Adrenal gland (tissue), 12 donors: ENCODE measurements around the gene METTL8. TPM values are rescaled to one million over a fixed set of nuclear protein-coding genes. Genes with fewer than 3 reads are reported as not detected.

ENCODE experiments used
- DNase-seq, 7 donors: peaks; one replicate each; pipeline ENCODE4 v3.0.0-alpha.2; 2019 to 2020
- H3K27ac ChIP-seq, 5 donors: fragments of 200-600 bp; sonication (generic) in 4 of 5; 1 replicate in 3 of 5; 2 replicates in 2 of 5; pipeline versions ENCODE4 v1.5.1 to v1.8.0; 2016 to 2020; ENCODE audit warnings: mild to moderate bottlenecking in 1 of 5
- H3K27me3 ChIP-seq: fragments of 200-600 bp; 2 replicates; pipeline ENCODE4 v1.8.0; 2021
- H3K36me3 ChIP-seq, 2 donors: fragments of 200-600 bp; replicated peaks in 1 of 2; 1 replicate in 1 of 2; 2 replicates in 1 of 2; pipeline versions ENCODE4 v1.5.1 to v1.8.0; 2018 to 2022
- H3K4me1 ChIP-seq, 2 donors: fragments of 200-600 bp; replicated peaks in 1 of 2; 1 replicate in 1 of 2; 2 replicates in 1 of 2; pipeline versions ENCODE4 v1.5.1 to v1.8.0; 2018 to 2021
- H3K4me3 ChIP-seq, 4 donors: fragments of 200-600 bp; sonication (generic) in 3 of 4; one replicate each; pipeline ENCODE4 v1.5.1; 2016 to 2018
- H3K9me3 ChIP-seq, 3 donors: fragments of 200-600 bp; sonication (generic) in 1 of 3; replicated peaks in 1 of 3; 1 replicate in 2 of 3; 2 replicates in 1 of 3; pipeline versions ENCODE4 v1.5.1 to v1.8.0; 2016 to 2021
- POLR2A ChIP-seq, 2 donors: fragments of 450-650 bp; IDR thresholded peaks; one replicate each; pipeline ENCODE4 v1.6.1; 2017; ENCODE audit warnings: antibody characterized with exemption in 2 of 2, mild to moderate bottlenecking in 2 of 2, moderate library complexity in 1 of 2
- WGBS, 4 donors: extraction: QIAGEN DNeasy Blood & Tissue Kit in 2 of 4; methylation state at CpG; one replicate each; pipeline versions ENCODE4 v1.1.5 to v1.1.7; 2013 to 2017; 5-methylcytosine and 5-hydroxymethylcytosine counted together
- intact Hi-C, 2 donors: fragments of 100-400 bp; cut with DNase I; formaldehyde crosslinking; loops; one replicate each; pipeline versions ENCODE4 v1.14.1 to v1.15.0; 2022 to 2023
- polyA plus RNA-seq, 3 donors: library from polyadenylated mRNA; stranded (reverse); fragments of 200-250 nt in 2 of 3; fragments of 350-450 nt in 1 of 3; fragmentation: Illumina TruSeq in 1 of 3; extraction: RNeasy Lipid Tissue Mini Kit (QIAGEN cat#74804) in 1 of 3; gene quantifications; one replicate each; pipeline ENCODE4 v1.2.3, GENCODE V29; 2013 to 2014
- total RNA-seq, 9 donors: library from RNA; depleted of rRNA in 4 of 9; stranded (reverse); fragments of >200 nt in 4 of 9; fragments of 120-200 nt in 1 of 9; fragmentation: NEBNext Ultra II Directional in 1 of 9; extraction: Animal tissue kit (Norgen Biotek cat#: 25700) in 1 of 9; gene quantifications; one replicate each; pipeline versions ENCODE4 v1.1.0 to v1.2.4, GENCODE V29; 2013 to 2023
- TF ChIP-seq, protein P1 (sequence below), 6 experiments: fragments of 450-650 bp in 4 of 6; fragments of 200-600 bp in 2 of 6; sonication (generic) in 1 of 6; IDR thresholded peaks; 1 replicate in 5 of 6; 2 replicates in 1 of 6; pipeline versions ENCODE4 v1.5.1 to v1.8.0; 2016 to 2021; ENCODE audit warnings: antibody characterized with exemption in 6 of 6, mild to moderate bottlenecking in 2 of 6, moderate library complexity in 1 of 6
- donor health status: healthy with polysubstance abuse.
- donor health status: Bipolar disorder and iron deficiency.
- donor health status: DM: yes; HTN: yes; CAD: no.
- donor health status: DM: no; HTN: no; CAD: no.
- donor health status: DM: no; HTN: no; CAD: no.
- donor health status: DM: yes; HTN: yes; CAD: no.

The METTL8 gene
- total and polyA plus RNA-seq, 12 donors: 3.3 to 37.5 (median 19.7) TPM

DNA sequence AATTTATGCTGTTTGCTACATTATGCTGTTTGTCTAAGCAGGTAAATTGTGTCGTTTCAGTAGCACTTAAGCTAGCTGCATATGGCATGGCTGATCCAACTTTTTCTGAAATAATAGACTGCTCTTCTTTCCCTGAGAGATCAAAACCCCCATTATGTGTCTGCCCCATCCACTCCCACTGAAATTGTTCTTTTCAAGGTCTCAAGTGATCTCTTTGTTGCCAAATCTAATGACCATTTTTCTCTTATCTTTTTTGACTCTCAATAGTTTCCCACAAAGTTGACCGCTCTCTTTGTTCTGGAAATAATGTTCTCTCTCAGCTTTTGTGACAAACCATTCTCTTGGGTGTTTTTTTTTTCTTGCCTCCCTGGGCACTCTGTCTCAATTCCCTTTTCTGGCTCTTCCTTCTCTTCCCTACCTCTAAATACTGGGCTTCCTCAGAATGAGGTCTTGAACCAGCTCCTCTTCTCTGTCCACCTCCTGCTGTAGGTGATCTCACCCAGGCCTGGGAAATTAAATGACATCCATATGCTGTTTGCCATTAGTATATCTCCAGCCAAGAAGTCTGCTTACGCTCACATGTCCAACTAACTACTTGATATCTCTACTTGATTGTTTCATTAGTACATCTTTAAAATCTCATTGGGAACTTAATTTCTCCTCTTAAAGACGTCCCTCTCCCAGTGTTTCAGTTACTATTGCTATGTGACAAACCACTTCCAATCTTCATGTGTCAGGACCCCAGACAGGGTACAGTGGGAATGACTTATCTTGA, 165.7 kb downstream of the METTL8 start:
- no peak for DNase-seq
- Histone ChIP-seq H3K36me3 (no peaks in the 10 kb centered on the region), H3K27me3 (no peaks in the 10 kb centered on the region), H3K4me1 (no peaks in the 10 kb centered on the region), H3K27ac (no peak overlapping the region), H3K9me3 (no peaks in the 10 kb centered on the region), H3K4me3 (no peak overlapping the region)
- WGBS, 4 donors: 72 to 90% (median 81%) methylated on average over 4 of the region's 4 CpGs
- intact Hi-C loops: no loop called here
- TF ChIP-seq, protein P1, sequence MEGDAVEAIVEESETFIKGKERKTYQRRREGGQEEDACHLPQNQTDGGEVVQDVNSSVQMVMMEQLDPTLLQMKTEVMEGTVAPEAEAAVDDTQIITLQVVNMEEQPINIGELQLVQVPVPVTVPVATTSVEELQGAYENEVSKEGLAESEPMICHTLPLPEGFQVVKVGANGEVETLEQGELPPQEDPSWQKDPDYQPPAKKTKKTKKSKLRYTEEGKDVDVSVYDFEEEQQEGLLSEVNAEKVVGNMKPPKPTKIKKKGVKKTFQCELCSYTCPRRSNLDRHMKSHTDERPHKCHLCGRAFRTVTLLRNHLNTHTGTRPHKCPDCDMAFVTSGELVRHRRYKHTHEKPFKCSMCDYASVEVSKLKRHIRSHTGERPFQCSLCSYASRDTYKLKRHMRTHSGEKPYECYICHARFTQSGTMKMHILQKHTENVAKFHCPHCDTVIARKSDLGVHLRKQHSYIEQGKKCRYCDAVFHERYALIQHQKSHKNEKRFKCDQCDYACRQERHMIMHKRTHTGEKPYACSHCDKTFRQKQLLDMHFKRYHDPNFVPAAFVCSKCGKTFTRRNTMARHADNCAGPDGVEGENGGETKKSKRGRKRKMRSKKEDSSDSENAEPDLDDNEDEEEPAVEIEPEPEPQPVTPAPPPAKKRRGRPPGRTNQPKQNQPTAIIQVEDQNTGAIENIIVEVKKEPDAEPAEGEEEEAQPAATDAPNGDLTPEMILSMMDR (IDR thresholded peaks at IDR 0.05): no peak
- TF ChIP-seq POLR2A (IDR thresholded peaks at IDR 0.05): no peak

Other genes with a start within 250 kb of the METTL8 start
- gene DCAF17, start 236 bp upstream of the METTL8 start, total RNA-seq: 10 to 100 TPM in 8 of 9 donors, 1 to 10 TPM in 1; 9.6 to 21.9 (median 18.3) TPM
- gene DCAF17, start 236 bp upstream of the METTL8 start, polyA plus RNA-seq: 10 to 100 TPM in 1 of 3 donors, 1 to 10 TPM in 2; 2.6 to 13.6 (median 4.0) TPM
- 100 to 1,000 TPM in 7 of 9 donors, 10 to 100 TPM in 2; 17.6 to 346 (median 233) TPM for gene CYBRD1, start 88.5 kb upstream of the METTL8 start, total RNA-seq
- 10 to 100 TPM; 45.6 to 67.9 (median 62.3) TPM for gene CYBRD1, start 88.5 kb upstream of the METTL8 start, polyA plus RNA-seq